Neuronal stem cell (in vitro differentiated cells): ENCODE measurements around the gene ZNF180.
"Not testable (repeated sequence)": the region's sequence is repeated elsewhere in the genome, so short reads cannot be mapped to it uniquely, and the experiment has no call there.

Source experiments
- DNase-seq: peaks from one replicate; pipeline ENCODE4 v3.0.0-alpha.2; 2013; ENCODE audit warnings: low spot score
- H2AFZ ChIP-seq: one replicate; pipeline ENCODE4 v1.6.1; 2013; ENCODE audit warnings: mild to moderate bottlenecking, low read length, inconsistent platforms
- H2AK5ac ChIP-seq: 2 replicates; pipeline ENCODE4 v1.6.1; 2013; ENCODE audit warnings: low read depth, mild to moderate bottlenecking, inconsistent platforms, low read length, moderate library complexity, mixed read lengths
- H2BK120ac ChIP-seq: 2 replicates; pipeline ENCODE4 v1.6.1; 2013; ENCODE audit warnings: low read depth, mild to moderate bottlenecking, inconsistent platforms, low read length, moderate library complexity, mixed read lengths
- H2BK12ac ChIP-seq: one replicate; pipeline ENCODE4 v1.6.1; 2013; ENCODE audit warnings: low read length, inconsistent platforms
- H2BK15ac ChIP-seq: 2 replicates; pipeline ENCODE4 v1.6.1; 2013; ENCODE audit warnings: mild to moderate bottlenecking, low read length, inconsistent platforms, mixed read lengths
- H2BK5ac ChIP-seq: one replicate; pipeline ENCODE4 v1.6.1; 2013; ENCODE audit warnings: inconsistent platforms, mild to moderate bottlenecking, low read length, moderate library complexity
- H3K14ac ChIP-seq: one replicate; pipeline ENCODE4 v1.6.1; 2013; ENCODE audit warnings: low read length, inconsistent platforms
- H3K18ac ChIP-seq: 2 replicates; pipeline ENCODE4 v1.6.1; 2013; ENCODE audit warnings: low read length, inconsistent platforms
- H3K23ac ChIP-seq: 2 replicates; pipeline ENCODE4 v1.6.1; 2013; ENCODE audit warnings: low read depth, mild to moderate bottlenecking, mixed read lengths, low read length, inconsistent platforms; ENCODE audit not compliant: poor library complexity
- H3K27ac ChIP-seq: replicated peaks from 3 replicates; pipeline ENCODE4 v1.5.1; 2013; ENCODE audit warnings: low read length, inconsistent platforms
- H3K27me3 ChIP-seq, 3 experiments: 2 replicates each; pipeline ENCODE4 v1.6.1; 2013; ENCODE audit warnings: low read length in 3 of 3, mild to moderate bottlenecking in 2 of 3, inconsistent platforms in 1 of 3, low read depth in 1 of 3, mixed read lengths in 1 of 3, moderate library complexity in 1 of 3; ENCODE audit not compliant: control insufficient read depth in 3 of 3, insufficient read depth in 3 of 3
- H3K36me3 ChIP-seq, 2 donors: replicated peaks in 1 of 2; 2 replicates each; pipeline ENCODE4 v1.6.1; 2013; ENCODE audit warnings: low read length in 2 of 2; ENCODE audit not compliant: control insufficient read depth in 2 of 2, insufficient read depth in 2 of 2
- H3K4ac ChIP-seq: 2 replicates; pipeline ENCODE4 v1.6.1; 2013; ENCODE audit warnings: inconsistent platforms, mild to moderate bottlenecking, low read length, moderate library complexity
- H3K4me1 ChIP-seq, 2 donors: 1 replicate in 1 of 2; 2 replicates in 1 of 2; pipeline ENCODE4 v1.6.1; 2013; ENCODE audit warnings: low read length in 2 of 2, low read depth in 1 of 2; ENCODE audit not compliant: control insufficient read depth in 2 of 2, insufficient read depth in 1 of 2
- H3K4me2 ChIP-seq: one replicate; pipeline ENCODE4 v1.6.1; 2013; ENCODE audit warnings: mild to moderate bottlenecking, low read length, inconsistent platforms; ENCODE audit not compliant: insufficient read depth, poor library complexity, severe bottlenecking
- H3K4me3 ChIP-seq, 2 donors: 2 replicates each; pipeline ENCODE4 v1.5.1; 2013; ENCODE audit warnings: low read length in 2 of 2, mild to moderate bottlenecking in 2 of 2, inconsistent platforms in 1 of 2, moderate library complexity in 1 of 2
- H3K79me1 ChIP-seq: one replicate; pipeline ENCODE4 v1.6.1; 2013; ENCODE audit warnings: low read depth, mild to moderate bottlenecking, inconsistent platforms, low read length, moderate library complexity
- H3K9ac ChIP-seq: one replicate; pipeline ENCODE4 v1.6.1; 2013; ENCODE audit warnings: mild to moderate bottlenecking, low read depth, low read length, inconsistent platforms; ENCODE audit not compliant: poor library complexity
- H3K9me3 ChIP-seq, 2 donors: replicated peaks in 1 of 2; 2 replicates each; pipeline versions ENCODE3 to v1.6.1; 2013; ENCODE audit warnings: low read length in 2 of 2, mild to moderate bottlenecking in 2 of 2, inconsistent platforms in 1 of 2, low read depth in 1 of 2, mixed read lengths in 1 of 2, moderate library complexity in 1 of 2; ENCODE audit not compliant: control insufficient read depth in 2 of 2, insufficient read depth in 1 of 2
- H4K8ac ChIP-seq: one replicate; pipeline ENCODE4 v1.6.1; 2013; ENCODE audit warnings: low read depth, mild to moderate bottlenecking, inconsistent platforms, low read length, moderate library complexity
- H4K91ac ChIP-seq: one replicate; pipeline ENCODE4 v1.6.1; 2013; ENCODE audit warnings: low read length, low read depth, mild to moderate bottlenecking, inconsistent platforms; ENCODE audit not compliant: poor library complexity
- WGBS, 2 donors: extraction: QIAGEN DNeasy Blood & Tissue Kit; methylation state at CpG; one replicate each; pipeline ENCODE4 v1.1.7; 2013; ENCODE audit warnings: missing lambda C conversion rate in 2 of 2, mixed read lengths in 1 of 2; ENCODE audit not compliant: insufficient read length in 2 of 2, insufficient replicate concordance in 1 of 2; ENCODE audit errors: extremely low coverage in 2 of 2; 5-methylcytosine and 5-hydroxymethylcytosine counted together

Gene ZNF180

DNA sequence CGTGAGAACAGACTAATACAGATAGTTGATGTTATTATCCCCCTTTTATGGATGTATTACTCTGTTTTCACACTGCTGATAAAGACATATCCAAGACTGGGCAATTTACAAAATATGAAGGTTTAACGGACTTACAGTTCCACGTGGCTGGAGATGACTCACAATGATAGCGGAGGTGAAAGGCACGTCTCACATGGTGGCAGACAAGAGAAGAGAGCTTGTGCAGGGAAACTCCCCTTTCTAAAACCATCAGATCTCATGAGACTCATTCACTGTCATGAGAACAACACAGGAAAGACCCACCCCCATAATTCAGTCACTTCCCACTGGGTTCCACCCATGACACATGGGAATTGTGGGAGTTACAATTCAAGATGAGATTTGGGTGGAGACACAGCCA, 31.6 kb downstream of the ZNF180 start:
- H2BK15ac ChIP-seq, H4K91ac ChIP-seq, H3K23ac ChIP-seq, H3K14ac ChIP-seq, H3K27ac ChIP-seq, H3K27me3 ChIP-seq, H3K18ac ChIP-seq, H3K4ac ChIP-seq, H2BK12ac ChIP-seq, DNase-seq, H3K4me1 ChIP-seq, H2AFZ ChIP-seq, H3K79me1 ChIP-seq, H2BK120ac ChIP-seq, H3K4me2 ChIP-seq, H3K36me3 ChIP-seq, H4K8ac ChIP-seq, H3K4me3 ChIP-seq, H3K9ac ChIP-seq, H2AK5ac ChIP-seq, H2BK5ac ChIP-seq: not testable (repeated sequence)
- WGBS, 2 donors = no CpG with 5 or more reads among the region's 5 CpGs
- peaks cover 12 to 22% of the 10 kb centered on the region in 2 donors for H3K9me3 ChIP-seq

GRCh38 chr19:44462600-44463286, 37.6 kb downstream of the ZNF180 start:
- H4K91ac ChIP-seq, DNase-seq, H3K4me1 ChIP-seq, H3K9me3 ChIP-seq, H3K36me3 ChIP-seq, H3K27me3 ChIP-seq, H3K27ac ChIP-seq, H2BK120ac ChIP-seq, H3K4ac ChIP-seq, H2BK5ac ChIP-seq, H4K8ac ChIP-seq, H3K4me3 ChIP-seq, H2AK5ac ChIP-seq, H3K23ac ChIP-seq, H3K79me1 ChIP-seq, H2AFZ ChIP-seq, H3K18ac ChIP-seq, H3K4me2 ChIP-seq, H2BK12ac ChIP-seq, H2BK15ac ChIP-seq, H3K9ac ChIP-seq, H3K14ac ChIP-seq: not testable (repeated sequence)
- WGBS, 2 donors = no CpG with 5 or more reads among the region's 3 CpGs

- H2BK5ac ChIP-seq, H3K9ac ChIP-seq, H3K27ac ChIP-seq, H3K27me3 ChIP-seq, H2BK12ac ChIP-seq, H3K4ac ChIP-seq, H3K4me3 ChIP-seq, H4K8ac ChIP-seq, H2BK15ac ChIP-seq, H3K23ac ChIP-seq, DNase-seq, H3K18ac ChIP-seq, H3K79me1 ChIP-seq, H3K4me2 ChIP-seq, H3K36me3 ChIP-seq, H2AFZ ChIP-seq, H3K4me1 ChIP-seq, H4K91ac ChIP-seq, H2BK120ac ChIP-seq, H3K14ac ChIP-seq, H2AK5ac ChIP-seq: not testable (repeated sequence)
- peaks cover 4 to 14% of the 10 kb centered on the region in 2 donors for H3K9me3 ChIP-seq
- WGBS, 2 donors = no CpG with 5 or more reads among the region's 13 CpGs
Measured at GRCh38 chr19:44456016-44456415, 44.3 kb downstream of the ZNF180 start.

DNA sequence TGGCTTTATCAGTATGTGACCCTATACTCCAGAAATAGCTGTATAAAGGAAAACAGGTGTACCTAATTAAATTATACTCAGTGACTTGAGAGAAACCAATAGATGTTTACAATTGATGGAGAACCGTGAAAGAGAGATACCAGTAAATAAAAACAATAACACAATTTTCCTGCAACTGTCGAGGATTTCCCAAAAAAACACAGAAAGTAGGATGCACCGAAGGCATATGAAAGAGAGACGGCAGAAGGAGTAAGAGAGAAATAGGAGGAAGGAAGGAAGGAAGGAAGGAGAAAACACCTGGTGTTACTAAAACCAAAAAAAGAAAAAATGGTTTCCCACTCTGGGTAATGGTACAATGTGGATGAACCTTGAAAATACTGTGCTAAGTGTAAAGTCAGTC, 45.2 kb downstream of the ZNF180 start:
- H4K91ac ChIP-seq = no peak overlapping the region
- H3K14ac ChIP-seq = no peak overlapping the region
- no peak overlapping the region for H2AFZ ChIP-seq
- no peaks in the 10 kb centered on the region for H3K36me3 ChIP-seq
- H2BK120ac ChIP-seq = no peak overlapping the region
- no peak overlapping the region for H4K8ac ChIP-seq
- no peak overlapping the region for H3K4ac ChIP-seq
- no peak overlapping the region for H3K27ac ChIP-seq
- H3K4me2 ChIP-seq = no peak overlapping the region
- no peak overlapping the region for H2AK5ac ChIP-seq
- no peak overlapping the region for H2BK15ac ChIP-seq
- no peaks in the 10 kb centered on the region for H3K79me1 ChIP-seq
- H3K9ac ChIP-seq = no peak overlapping the region
- no peak overlapping the region for H3K18ac ChIP-seq
- no CpG with 5 or more reads among the region's 4 CpGs for WGBS, 2 donors
- no peaks in the 10 kb centered on the region for H3K4me1 ChIP-seq
- peaks cover 4 to 14% of the 10 kb centered on the region in 2 donors for H3K9me3 ChIP-seq
- H3K23ac ChIP-seq = no peak overlapping the region
- H2BK5ac ChIP-seq = no peak overlapping the region
- no peak overlapping the region for H2BK12ac ChIP-seq
- H3K4me3 ChIP-seq = no peak overlapping the region
- DNase-seq = no peak
- H3K27me3 ChIP-seq = no peaks in the 10 kb centered on the region
